ENCODE data around the gene CST7.
"Not testable (repeated sequence)": the region's sequence is repeated elsewhere in the genome, so short reads cannot be mapped to it uniquely, and the experiment has no call there.

The CST7 gene

DNA sequence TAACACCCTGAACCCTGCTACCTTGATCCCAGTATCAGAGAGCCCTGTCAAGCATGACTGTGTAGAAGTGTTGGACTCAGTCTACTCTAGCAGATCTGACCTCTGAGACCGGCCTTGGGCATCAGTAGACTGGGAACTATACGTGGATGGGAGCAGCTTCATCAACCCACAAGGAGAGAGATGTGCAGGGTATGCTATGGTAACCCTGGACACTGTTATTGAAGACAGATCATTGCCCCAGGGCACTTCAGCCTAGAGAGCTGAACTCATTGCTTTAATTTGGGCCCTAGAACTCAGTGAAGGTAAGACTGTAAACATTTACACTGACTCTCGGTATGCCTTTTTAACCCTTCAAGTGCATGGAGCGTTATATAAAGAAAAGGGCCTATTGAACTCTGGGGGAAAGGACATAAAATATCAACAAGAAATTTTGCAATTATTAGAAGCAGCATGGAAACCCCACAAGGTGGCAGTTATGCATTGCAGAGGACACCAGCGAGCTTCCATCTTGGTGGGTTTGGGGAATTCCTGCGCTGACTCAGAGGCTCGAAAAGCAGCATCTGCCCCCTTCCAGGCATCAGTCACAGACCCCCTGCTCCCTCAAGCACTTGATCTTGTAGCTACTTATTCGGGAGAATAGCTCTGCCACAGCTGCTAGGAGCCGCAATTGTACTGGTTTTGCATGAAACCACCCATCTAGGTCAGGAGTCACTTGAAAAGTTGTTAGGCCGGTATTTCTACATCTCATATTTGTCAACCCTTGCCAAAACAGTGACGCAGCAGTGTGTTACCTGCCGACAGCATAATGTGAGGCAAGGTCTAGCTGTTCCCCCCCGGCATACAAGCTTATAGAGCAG, 19.0 kb upstream of the CST7 start:
- DNase-seq (ENCODE audit: low read depth) = not testable (repeated sequence)

DNA sequence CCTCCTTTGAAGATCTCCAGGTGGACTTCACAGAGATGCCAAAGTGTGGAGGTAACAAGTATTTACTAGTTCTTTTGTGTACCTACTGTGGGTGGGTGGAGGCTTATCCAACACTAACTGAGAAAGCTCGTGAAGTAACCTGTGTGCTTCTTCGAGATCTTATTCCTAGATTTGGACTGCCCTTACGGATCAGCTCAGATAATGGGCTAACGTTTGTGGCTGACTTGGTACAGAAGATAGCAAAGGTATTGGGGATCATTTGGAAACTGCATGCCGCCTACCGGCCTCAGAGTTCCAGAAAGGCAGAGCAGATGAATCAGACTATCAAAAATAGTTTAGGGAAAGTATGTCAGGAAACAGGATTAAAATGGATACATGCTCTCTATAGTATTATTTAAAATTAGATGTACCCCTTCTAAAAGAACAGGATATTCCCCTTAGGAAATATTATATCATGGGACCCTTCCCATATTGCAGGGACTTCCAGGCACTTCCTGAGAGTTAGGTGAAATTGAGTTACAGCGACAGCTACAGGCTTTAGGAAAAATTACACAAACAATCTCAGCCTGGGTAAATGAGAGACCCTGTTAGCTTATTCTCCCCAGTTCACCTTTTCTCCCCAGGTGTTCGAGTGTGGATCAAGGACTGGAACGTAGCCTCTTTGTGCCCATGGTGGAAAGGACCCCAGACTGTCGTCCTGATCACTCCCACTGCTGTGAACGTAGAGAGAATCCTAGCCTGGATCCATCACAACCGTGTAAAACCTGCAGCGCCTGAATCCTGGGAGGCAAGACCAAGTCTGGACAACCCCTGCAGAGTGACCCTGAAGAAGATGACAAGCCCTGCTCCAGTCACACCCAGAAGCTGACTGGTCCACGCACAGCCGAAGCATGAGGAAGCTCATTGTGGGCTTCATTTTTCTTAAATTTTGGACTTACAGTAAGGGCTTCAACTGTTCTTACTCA, 18.1 kb upstream of the CST7 start:
- DNase-seq (ENCODE audit: low read depth) = not testable (repeated sequence)

- peak; percentile 49 for DNase-seq (ENCODE audit: low read depth)
Measured at GRCh38 chr20:24931893-24932292, 17.2 kb upstream of the CST7 start.

GRCh38 chr20:24933266-24933908, 15.7 kb upstream of the CST7 start:
- DNase-seq (ENCODE audit: low read depth) = no peak

GRCh38 chr20:24934101-24934661, 14.9 kb upstream of the CST7 start:
- DNase-seq (ENCODE audit: low read depth) = no peak

DNA sequence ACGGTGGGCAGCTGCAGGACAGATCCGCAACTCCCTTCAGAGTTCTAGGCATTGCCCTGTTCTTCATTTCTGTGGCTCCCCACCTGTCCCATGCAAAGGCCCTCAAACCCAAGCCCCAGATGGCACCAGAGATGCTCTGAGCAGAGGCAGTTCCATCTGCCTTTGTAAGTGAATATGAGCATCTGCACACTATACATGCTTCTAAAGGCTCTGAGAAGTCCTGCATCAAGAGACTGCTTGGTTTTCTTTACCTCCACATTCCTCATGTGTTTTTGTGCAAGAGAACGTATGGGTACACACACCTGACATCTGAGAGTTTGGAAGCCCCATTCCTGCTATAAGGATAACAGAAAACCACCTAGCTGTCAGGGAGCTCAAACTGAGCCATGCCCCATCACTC, 14.4 kb upstream of the CST7 start:
- DNase-seq (ENCODE audit: low read depth) = no peak

DNA sequence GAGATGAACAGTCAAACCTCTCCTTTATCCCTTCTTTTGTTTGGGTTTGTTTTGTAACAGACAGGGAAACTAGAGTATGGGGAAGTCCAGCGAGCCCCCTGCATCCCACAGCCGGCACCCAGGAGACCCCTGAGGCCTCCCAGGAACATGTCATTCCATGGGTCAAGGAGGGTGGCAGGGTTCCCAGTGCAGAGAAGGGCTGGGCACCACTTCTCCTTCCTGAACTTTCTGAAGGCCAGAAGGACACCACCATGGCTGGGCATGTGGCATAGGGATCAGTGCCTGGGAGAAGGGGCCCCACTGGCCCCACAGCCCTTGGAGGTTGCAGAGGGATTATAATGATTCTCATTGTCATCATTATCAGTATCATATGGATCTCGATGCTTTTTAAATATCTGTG, 13.9 kb upstream of the CST7 start:
- DNase-seq (ENCODE audit: low read depth) = no peak

DNA sequence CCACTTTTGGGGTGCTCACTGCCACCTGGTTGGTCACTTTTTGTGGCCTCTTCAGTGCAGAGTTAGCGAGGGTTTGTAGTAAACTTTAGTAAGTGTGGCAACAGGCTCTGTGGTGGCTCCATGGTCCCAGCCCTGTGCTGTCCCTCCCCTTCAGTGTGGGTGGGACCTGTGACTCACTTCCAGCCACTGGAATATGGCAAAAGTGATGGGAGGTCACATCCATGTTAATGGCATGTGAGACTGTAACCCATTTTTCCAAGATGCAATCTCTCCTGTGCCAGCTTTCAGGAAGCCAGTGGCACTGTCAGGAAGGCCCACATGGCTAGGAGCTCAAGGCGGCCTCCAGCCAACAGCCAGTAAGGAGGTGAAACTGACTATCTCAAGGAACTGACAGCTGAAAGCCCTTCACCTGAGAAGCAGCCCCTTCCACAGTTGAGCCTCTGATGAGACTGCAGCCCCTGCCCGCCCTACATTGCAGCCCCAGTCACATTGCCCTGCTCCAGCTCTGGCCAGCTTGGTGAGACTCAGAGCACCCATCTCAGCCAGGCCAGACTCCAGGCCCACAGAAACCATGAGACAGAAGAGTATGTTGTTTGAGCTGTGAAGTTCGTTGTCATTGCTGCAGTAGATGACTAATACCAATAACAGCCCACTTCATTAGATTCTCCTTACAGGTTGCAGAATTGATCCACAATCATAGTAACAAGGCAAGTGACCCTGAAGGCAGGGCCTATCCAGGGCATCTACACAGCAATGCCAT, 13.1 kb upstream of the CST7 start:
- DNase-seq (ENCODE audit: low read depth) = no peak

DNA sequence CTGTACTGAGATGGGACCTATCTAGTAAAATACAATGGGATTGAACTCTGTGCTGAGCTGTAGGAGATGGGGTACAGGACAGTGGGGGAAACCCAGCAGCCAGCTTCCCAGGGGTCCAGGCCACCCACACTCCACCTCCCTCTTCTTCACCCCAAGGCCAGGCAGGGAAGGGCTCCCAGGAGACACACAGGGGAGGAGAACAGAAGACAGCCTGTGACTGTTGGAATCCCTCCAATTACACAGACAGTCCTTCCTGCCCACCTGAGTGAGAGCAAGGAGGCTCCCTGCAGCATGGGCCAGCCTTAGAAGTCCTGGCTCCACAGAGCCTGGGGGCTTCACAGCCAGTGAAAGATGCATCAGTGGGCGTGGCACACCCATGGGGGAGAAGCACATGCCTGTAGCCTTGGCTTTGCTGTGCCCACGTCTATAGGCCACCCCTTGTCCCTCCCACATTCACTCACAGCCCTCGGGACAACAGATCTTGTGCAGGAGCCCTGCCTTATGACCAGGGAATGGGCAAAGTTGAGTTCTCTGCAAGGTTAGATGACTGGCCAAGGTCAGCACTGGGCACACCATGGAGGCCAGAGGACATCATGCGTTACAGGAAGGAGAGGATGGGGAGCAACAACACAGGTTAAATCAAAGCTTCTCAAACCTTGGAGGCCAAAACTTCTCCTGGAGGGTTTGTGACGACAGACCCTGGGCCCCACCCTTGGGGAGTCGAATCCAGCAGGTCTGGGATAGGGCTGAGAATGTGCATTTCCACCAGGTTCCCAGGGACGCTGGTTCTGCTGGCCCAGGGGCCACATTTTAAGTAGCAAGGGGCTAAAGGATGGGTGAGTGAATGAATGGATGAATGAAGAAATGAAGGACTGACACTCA, 12.3 kb upstream of the CST7 start:
- DNase-seq (ENCODE audit: low read depth) = no peak

GRCh38 chr20:24937579-24937978, 11.5 kb upstream of the CST7 start:
- no peak for DNase-seq (ENCODE audit: low read depth)

- no peak for DNase-seq (ENCODE audit: low read depth)
Measured at GRCh38 chr20:24938498-24938897, 10.6 kb upstream of the CST7 start.

- DNase-seq (ENCODE audit: low read depth) = no peak
Measured at GRCh38 chr20:24939036-24939435, 10.0 kb upstream of the CST7 start.

DNA sequence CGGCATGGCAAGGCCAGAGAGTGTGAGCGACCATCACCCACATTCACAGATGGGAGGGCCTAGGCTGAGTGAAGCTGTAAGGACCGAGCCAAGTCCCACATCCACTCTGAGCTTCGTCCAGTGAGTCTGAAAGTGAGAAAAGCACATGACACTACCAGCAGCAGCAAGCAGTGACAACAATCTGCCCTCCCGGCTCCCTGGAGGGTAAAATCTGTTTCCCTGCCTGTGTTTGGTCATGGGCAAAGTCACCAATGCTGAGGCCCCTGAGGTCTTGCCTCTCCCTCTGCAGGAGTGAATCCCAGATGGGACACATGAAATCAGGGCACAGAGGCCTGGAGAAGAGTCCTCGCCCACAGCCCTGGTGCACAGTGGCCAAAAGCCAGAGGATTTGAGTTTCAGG, 6.4 kb upstream of the CST7 start:
- DNase-seq (ENCODE audit: low read depth) = no peak

DNA sequence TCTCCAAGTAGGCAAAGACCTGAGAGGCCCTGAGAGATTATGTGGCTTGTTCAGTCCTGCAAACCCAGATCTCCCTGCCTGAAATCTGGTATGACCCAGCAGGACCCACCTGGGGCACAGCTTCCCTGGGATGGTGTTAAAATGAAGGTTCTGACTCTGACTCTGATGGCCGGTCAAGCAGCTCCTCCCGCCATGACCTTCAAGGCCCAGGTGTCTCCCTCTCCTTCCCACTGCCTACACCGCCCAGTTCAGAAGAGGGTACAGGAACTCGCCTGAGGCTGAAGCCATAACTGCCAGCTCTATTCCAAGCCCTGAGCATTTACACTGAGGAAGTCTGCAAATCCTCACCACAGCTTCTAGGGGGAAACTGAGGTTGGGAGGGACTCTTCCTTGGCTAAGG, 5.9 kb upstream of the CST7 start:
- DNase-seq (ENCODE audit: low read depth) = no peak

- DNase-seq (ENCODE audit: low read depth) = no peak
Measured at GRCh38 chr20:24943731-24944130, 5.3 kb upstream of the CST7 start.

GRCh38 chr20:24946376-24946775, 2.7 kb upstream of the CST7 start:
- DNase-seq (ENCODE audit: low read depth) = not testable (repeated sequence)

- not testable (repeated sequence) for DNase-seq (ENCODE audit: low read depth)
Measured at GRCh38 chr20:24948396-24948938, 602 bp upstream of the CST7 start.

- DNase-seq (ENCODE audit: low read depth) = no peak
Measured at GRCh38 chr20:24949756-24950127, 673 bp downstream of the CST7 start.

GRCh38 chr20:24950128-24950835, 1.2 kb downstream of the CST7 start:
- no peak for DNase-seq (ENCODE audit: low read depth)

Measured in EH (cell line).